ENCODE data around the gene SLC2A4RG. TPM values are rescaled to one million over a fixed set of nuclear protein-coding genes. Genes with fewer than 3 reads are reported as not detected.

Gene SLC2A4RG
- total and polyA plus RNA-seq, 8 donors = 25.8 to 67.1 (median 33.4) TPM

DNA sequence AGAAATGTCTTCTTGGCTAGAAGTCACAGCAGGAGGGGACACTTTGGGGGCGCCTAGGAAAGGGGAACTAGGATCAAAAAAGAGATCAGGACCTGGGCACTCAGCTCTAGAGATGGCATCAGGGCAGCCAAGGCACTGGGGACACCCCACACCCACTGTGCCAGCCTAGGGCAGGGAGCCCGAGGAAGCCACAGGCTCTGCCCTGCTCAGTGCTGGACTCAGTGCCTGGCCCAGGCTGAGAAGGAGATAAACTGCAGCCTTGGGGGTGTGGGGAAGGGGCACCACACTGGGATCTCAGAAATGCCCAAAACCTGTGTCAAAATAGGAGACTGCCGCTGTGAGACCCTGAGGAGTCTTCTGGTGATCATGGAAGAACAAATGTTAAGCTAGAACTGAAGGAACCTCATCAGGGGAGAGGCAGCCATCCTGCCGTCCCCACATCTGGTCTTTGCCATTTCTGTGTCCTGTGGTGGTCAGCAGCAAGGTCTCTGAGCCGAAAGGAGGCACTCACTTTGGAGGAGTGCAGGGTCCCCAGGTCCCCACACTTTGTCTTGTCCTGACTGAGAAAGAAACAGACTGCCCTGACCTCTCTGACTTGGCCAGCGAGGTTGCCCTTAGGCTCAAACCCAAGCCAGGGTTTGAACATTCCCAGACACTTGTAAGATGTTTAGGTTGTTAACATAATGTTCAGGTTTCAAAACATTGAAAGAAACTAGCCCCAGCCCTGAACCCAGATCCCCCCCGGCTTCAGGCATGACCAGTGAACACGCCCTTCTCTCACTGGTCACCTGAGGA is 34.1 kb upstream of the SLC2A4RG start:
- Histone ChIP-seq H3K4me1 (peaks cover 0 to 16% (median 6%) of the 10 kb centered on the region in 3 donors), H3K9me3 (no peaks in the 10 kb centered on the region), H3K4me3 (no peak overlapping the region), H3K36me3 (peaks cover 0 to 7% (median 0%) of the 10 kb centered on the region in 3 donors), H3K27me3 (no peaks in the 10 kb centered on the region), H3K27ac (no peak overlapping the region)
- intact Hi-C loops (cut with DNase I) = no loop called here
- no peak for ATAC-seq
- FAIRE-seq = no peak
- 85 to 92% methylated on average over 8 of the region's 8 CpGs for WGBS, 2 donors
- TF ChIP-seq CTCF (IDR thresholded peaks at IDR 0.05) = no peak
- peak in 1 of 6 donors; percentile 15 for DNase-seq

DNA sequence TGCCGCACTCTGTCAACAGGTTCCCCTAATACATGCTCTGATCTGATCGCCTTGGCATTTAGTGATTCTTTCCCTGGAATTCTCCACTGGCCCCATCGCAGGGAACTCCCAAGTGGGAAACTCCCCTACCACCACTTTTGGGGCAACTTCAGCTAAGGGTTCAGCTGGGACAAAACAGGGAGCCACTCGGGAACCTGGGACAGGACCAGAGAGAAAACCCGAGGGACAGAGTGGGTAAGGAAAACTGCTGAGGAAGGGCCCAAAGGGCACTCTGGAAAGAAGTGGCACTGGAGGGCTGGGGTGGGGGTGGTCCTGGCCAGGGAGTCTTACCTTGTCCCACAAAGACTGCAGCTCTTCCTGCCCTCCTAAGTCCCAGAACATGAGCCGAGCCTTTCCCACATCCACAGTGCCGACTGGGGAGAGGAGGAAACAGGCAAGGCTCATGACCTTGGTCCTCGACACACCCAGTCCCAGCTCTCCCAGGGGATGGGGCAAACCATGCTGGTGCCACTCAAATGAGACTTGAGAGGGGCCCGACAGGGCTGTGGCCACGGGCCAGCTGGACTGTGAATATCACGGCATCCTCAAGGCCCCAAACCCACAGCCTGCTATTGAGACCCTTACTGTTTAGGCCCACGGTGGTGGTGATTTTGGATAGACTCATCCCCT is 33.4 kb upstream of the SLC2A4RG start:
- H3K27ac ChIP-seq = no peak overlapping the region
- peak overlapping the region in 2 of 4 donors; percentile 62 to 97 for H3K4me3 ChIP-seq
- peaks cover 0 to 16% (median 6%) of the 10 kb centered on the region in 3 donors for H3K4me1 ChIP-seq
- no peak for FAIRE-seq
- H3K27me3 ChIP-seq = no peaks in the 10 kb centered on the region
- peaks cover 0 to 7% (median 0%) of the 10 kb centered on the region in 3 donors for H3K36me3 ChIP-seq
- WGBS, 2 donors = 57 to 71% methylated on average over 12 of the region's 12 CpGs
- peak in 1 of 6 donors; percentile 19 for DNase-seq
- no peak for TF ChIP-seq CTCF (IDR thresholded peaks at IDR 0.05)
- H3K9me3 ChIP-seq = no peaks in the 10 kb centered on the region
- ATAC-seq = no peak
- intact Hi-C loops (cut with DNase I) = no loop called here

- H3K36me3 ChIP-seq = peaks cover 2 to 7% (median 3%) of the 10 kb centered on the region in 3 donors
- H3K4me3 ChIP-seq = peak overlapping the region; percentile 62 to 97 (median 77)
- peaks cover 0 to 16% (median 6%) of the 10 kb centered on the region in 3 donors for H3K4me1 ChIP-seq
- FAIRE-seq (no peak), DNase-seq (peak; percentile 33 to 82 (median 49)), ATAC-seq (peak; percentile 26 to 44 (median 34))
- no peaks in the 10 kb centered on the region for H3K9me3 ChIP-seq
- intact Hi-C loops (cut with DNase I) = no loop called here
- no peaks in the 10 kb centered on the region for H3K27me3 ChIP-seq
- no peak for TF ChIP-seq CTCF (IDR thresholded peaks at IDR 0.05)
- 2 to 3% methylated on average over 50 to 56 of the region's 56 CpGs for WGBS, 2 donors
- H3K27ac ChIP-seq = peak overlapping the region; percentile 67 to 73 (median 72)
These were observed 32.6 kb upstream of the SLC2A4RG start for GRCh38 chr20:63706852-63707557.

DNA sequence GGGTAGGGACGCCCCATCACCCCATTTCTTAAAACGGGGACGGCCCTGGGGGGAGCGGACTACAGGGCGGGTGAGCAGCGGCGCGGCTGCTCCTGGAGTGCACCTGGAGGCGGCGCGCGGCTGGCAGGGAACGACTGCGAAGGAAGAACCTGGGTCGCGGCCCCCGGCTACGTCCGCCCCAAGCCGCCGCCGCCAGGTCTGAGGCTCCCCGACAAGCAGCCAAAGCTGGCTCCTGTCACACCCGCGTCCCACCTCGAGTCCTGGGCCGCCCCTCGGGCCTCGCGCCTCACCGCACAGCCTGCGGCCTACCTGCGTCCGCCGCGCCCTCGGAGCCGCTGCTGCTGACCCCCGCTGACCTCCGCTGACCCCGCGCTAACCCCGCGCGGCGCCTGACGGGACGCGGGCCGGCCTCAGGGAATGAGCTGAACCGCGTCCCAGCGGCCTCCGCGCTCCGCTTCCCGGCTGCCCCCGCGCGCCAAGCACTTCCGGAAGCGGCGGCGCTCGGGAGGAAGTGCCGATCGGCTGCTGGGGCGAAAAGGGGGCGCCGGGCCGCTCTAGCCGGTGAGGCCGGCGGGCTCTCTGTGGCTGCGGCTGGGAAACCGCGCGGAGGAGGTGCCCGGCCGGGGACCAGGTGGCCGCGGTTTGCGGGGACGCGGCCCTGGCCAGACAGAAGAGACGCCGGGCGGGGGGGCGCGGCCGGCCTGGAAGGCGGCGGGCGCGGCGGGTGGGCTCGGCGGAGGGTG is 31.8 kb upstream of the SLC2A4RG start, which contains the start of the genes ARFRP1 and ZGPAT:
TSS of gene ARFRP1 (minus strand) at position 419 of the 743 bp plus-strand sequence. CDS start 885 bp downstream, outside the sequence.
TSS of gene ZGPAT (plus strand) at position 482 of the 743 bp plus-strand sequence. CDS start 542 bp downstream, outside the sequence.
- ATAC-seq (peak; percentile 95 to 98 (median 98)), FAIRE-seq (no peak), DNase-seq (peak; percentile 84 to 98 (median 89))
- no peaks in the 10 kb centered on the region for H3K27me3 ChIP-seq
- TF ChIP-seq CTCF (IDR thresholded peaks at IDR 0.05) = no peak
- WGBS, 2 donors = 1% methylated on average over 55 to 98 of the region's 98 CpGs
- H3K27ac ChIP-seq = peak within 1 kb of the TSS; percentile 67 to 73 (median 72)
- peaks cover 4 to 9% (median 5%) of the 10 kb centered on the region in 3 donors for H3K36me3 ChIP-seq
- intact Hi-C loops (cut with DNase I) = no loop called here
- peaks cover 0 to 16% (median 6%) of the 10 kb centered on the region in 3 donors for H3K4me1 ChIP-seq
- no peaks in the 10 kb centered on the region for H3K9me3 ChIP-seq
- peak within 1 kb of the TSS; percentile 62 to 97 (median 77) for H3K4me3 ChIP-seq

All from pancreas (tissue), 10 donors.